ENCODE measurements around the gene MCHR1.
"Not testable (repeated sequence)": the region's sequence is repeated elsewhere in the genome, so short reads cannot be mapped to it uniquely, and the experiment has no call there.

MCHR1 gene

DNA sequence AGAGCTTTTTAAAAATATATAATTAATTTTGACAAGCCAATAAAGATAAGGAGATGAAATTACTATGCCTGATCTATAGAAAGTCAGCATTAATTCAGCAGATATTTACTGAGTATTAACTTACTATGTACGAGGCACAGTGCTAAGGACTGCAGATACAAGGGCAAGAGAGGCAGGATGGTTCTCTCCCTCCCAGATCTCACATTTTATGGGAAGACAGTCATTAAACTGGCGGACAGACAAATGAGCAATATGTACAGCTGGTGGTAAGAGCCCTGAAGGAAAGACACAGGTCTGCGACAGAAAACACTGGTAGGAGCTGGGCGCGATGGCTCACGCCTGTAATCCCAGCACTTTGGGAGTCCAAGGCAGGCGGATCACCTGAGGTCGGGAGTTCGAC is 36.8 kb downstream of the MCHR1 start:
- no peak for DNase-seq (ENCODE audit: low read depth)
- H3K4me3 ChIP-seq (ENCODE audit: control insufficient read depth, low read depth, low read length), result no peak overlapping the region
- TF ChIP-seq CTCF (IDR thresholded peaks at IDR 0.05; ENCODE audit: control insufficient read depth, insufficient read depth, low read depth, low read length, missing control alignments), result no peak

GRCh38 chr22:40717657-40718056 is 38.4 kb downstream of the MCHR1 start:
- H3K4me3 ChIP-seq (ENCODE audit: control insufficient read depth, low read depth, low read length); DNase-seq (ENCODE audit: low read depth): not testable (repeated sequence)

DNA sequence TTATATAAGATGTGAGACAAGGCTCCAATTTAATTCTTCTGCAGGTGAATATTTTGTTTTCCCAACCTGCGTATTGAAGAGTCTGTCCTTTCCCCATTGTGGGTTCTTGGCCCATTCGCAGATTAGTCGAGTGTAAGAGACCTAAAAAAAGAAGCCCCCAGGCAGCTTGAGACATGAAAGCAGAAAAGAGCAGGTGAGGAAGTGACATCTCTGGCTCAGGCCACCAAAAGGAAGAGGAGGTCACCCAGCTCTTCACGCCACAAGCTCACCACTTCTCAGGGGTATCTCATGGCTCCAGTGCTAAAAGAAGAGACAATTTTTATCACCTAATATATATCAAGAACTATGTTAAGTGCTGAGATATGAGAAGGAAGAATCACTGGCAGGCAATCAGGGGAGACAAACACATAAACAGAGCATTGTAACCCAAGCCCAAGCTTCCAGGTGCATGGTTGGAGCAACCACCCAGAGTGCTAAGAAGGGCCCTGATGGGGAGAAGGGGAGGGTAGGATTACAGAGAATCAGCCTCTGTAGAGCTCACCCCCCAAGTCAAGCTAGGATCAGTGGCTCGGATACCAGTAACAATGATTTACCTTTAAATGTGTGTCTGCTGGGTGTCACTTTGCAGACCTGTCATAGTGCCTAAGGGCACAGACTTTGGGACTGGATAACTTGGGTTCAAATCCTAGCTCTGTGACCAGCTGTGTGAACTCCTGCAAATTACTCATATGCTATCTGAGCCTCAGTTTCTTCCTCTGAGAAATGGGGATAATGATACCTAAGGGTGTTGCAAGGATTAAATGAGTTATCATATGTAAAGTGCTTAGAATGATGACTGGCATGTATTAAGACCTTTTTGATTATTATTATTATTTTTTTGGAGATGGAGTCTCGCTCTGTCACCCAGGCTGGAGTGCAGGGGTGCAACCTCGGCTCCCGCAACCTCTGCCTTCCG is 39.2 kb downstream of the MCHR1 start:
- DNase-seq (ENCODE audit: low read depth), result no peak
- TF ChIP-seq CTCF (IDR thresholded peaks at IDR 0.05; ENCODE audit: control insufficient read depth, insufficient read depth, low read depth, low read length, missing control alignments), result no peak
- no peak overlapping the region for H3K4me3 ChIP-seq (ENCODE audit: control insufficient read depth, low read depth, low read length)

GRCh38 chr22:40719599-40719998 is 40.3 kb downstream of the MCHR1 start:
- H3K4me3 ChIP-seq (ENCODE audit: control insufficient read depth, low read depth, low read length), result no peak overlapping the region
- DNase-seq (ENCODE audit: low read depth), result no peak
- TF ChIP-seq CTCF (IDR thresholded peaks at IDR 0.05; ENCODE audit: control insufficient read depth, insufficient read depth, low read depth, low read length, missing control alignments), result no peak

DNA sequence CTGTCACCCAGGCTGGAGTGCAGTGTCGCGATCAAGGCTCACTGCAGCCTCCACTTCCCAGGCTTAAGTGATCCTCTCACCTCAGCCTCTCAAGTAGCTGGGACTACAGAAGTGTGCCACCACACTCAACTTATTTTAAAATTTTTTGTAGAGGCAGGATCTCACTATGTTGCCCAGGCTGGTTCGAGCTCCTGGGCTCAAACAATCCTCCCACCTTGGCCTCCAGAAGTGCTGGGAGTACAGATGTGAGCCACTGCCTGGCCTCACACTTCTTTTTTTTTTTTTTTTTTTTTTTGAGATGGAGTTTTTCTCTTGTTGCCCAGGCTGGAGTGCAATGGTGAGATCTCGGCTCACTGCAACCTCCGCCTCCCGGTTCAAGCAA is 40.9 kb downstream of the MCHR1 start:
- not testable (repeated sequence) for DNase-seq (ENCODE audit: low read depth); H3K4me3 ChIP-seq (ENCODE audit: control insufficient read depth, low read depth, low read length)

DNA sequence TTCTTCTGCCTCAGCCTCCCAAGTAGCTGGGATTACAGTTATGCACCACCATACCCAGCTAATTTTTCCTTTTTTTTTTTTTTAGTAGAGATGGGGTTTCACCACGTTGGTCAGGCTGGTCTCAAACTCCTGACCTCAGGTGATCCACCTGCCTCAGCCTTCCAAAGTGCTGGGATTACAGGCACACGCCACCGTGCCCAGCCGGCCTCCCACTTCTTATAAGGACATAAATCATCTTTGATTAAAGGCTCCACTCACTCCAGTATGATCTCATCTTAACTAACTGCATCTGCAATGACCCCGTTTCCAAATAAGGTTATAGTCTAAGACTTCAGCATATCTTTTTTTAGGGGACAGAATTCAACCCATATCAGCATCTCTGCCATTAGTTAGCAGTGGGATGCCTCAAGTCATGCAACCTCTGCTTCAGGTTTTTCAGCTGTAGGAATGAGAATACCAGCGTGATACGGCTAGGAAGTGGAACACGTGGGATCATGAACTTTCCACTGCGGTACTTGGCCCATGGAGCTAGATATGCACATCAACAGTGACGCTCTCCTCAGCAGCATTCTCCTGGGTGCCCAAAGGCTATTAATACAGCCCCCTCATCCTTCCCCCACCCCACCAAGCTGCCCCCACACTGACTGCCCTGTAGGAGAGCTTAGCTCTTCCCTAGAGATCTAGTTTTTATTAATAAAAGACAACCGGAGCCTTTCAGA is 41.4 kb downstream of the MCHR1 start:
- TF ChIP-seq CTCF (IDR thresholded peaks at IDR 0.05; ENCODE audit: control insufficient read depth, insufficient read depth, low read depth, low read length, missing control alignments), result no peak
- no peak overlapping the region for H3K4me3 ChIP-seq (ENCODE audit: control insufficient read depth, low read depth, low read length)
- no peak for DNase-seq (ENCODE audit: low read depth)

DNA sequence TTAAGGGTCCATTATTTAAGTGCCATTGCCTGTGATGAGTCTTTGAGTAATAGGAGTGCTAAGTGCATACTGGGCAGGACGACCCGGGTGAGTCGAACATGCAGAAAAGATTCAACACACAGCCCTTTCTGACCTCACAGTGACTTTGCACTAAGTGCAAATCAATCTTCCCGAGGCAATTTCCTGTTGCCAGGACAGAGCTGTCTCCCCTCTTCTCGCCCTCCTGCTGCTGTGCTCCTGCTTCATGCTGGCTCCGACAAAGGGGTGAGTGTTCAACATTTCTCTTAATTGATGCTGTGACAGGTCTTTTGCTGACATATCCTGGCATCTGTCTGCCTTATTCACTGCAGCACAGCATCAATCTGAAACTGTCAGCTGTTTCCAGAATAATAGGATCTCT is 42.0 kb downstream of the MCHR1 start:
- H3K4me3 ChIP-seq (ENCODE audit: control insufficient read depth, low read depth, low read length), result no peak overlapping the region
- no peak for DNase-seq (ENCODE audit: low read depth)
- no peak for TF ChIP-seq CTCF (IDR thresholded peaks at IDR 0.05; ENCODE audit: control insufficient read depth, insufficient read depth, low read depth, low read length, missing control alignments)
